HUDEP-2 (cell line): ENCODE results near the gene BAMBI.
A peak's percentile ranks its signal among the peaks of the same experiment; 100 is the strongest.
"Not testable (repeated sequence)": the region's sequence is repeated elsewhere in the genome, so short reads cannot be mapped to it uniquely, and the experiment has no call there.

Experiments
- DNase-seq, 76 experiments: peaks; one replicate each; lab custom pipeline; 2025; ENCODE audit not compliant: unreplicated experiment in 76 of 76; lab: John Stamatoyannopoulos, UW

Gene BAMBI

GRCh38 chr10:28676968-28677887 is at the start of gene BAMBI:
Gene BAMBI (plus strand): TSS chr10:28677521. CDS start chr10:28677898, 377 bp downstream.
- peak in 74 of 76 experiments; percentile 2 to 88 (median 75) for DNase-seq

GRCh38 chr10:28628184-28628893 is 49.0 kb upstream of the BAMBI start:
- DNase-seq: peak in 63 of 76 experiments; percentile 2 to 77 (median 37)

- no peak for DNase-seq
Measured at GRCh38 chr10:28631896-28632583, 45.3 kb upstream of the BAMBI start.

GRCh38 chr10:28632584-28632945 is 44.8 kb upstream of the BAMBI start:
- no peak for DNase-seq

- no peak for DNase-seq
Measured at GRCh38 chr10:28633750-28634149, 43.6 kb upstream of the BAMBI start.

GRCh38 chr10:28637346-28637745 is 40.0 kb upstream of the BAMBI start:
- DNase-seq: no peak

- DNase-seq: no peak
Measured at GRCh38 chr10:28638392-28638791, 38.9 kb upstream of the BAMBI start.

- DNase-seq: no peak
Measured at GRCh38 chr10:28640551-28640950, 36.8 kb upstream of the BAMBI start.

GRCh38 chr10:28644647-28645046 is 32.7 kb upstream of the BAMBI start:
- no peak for DNase-seq

- no peak for DNase-seq
Measured at GRCh38 chr10:28652106-28652505, 25.2 kb upstream of the BAMBI start.

- no peak for DNase-seq
Measured at GRCh38 chr10:28652703-28653102, 24.6 kb upstream of the BAMBI start.

- DNase-seq: not testable (repeated sequence)
Measured at GRCh38 chr10:28658824-28659223, 18.5 kb upstream of the BAMBI start.

GRCh38 chr10:28661035-28661434 is 16.3 kb upstream of the BAMBI start:
- peak in 2 of 76 experiments; percentile 1 to 5 for DNase-seq

GRCh38 chr10:28663576-28664368 is 13.5 kb upstream of the BAMBI start:
- peak in 61 of 76 experiments; percentile 1 to 75 (median 38) for DNase-seq

- no peak for DNase-seq
Measured at GRCh38 chr10:28664369-28664740, 13.0 kb upstream of the BAMBI start.

- no peak for DNase-seq
Measured at GRCh38 chr10:28666751-28667467, 10.4 kb upstream of the BAMBI start.

- DNase-seq: peak in 32 of 76 experiments; percentile 3 to 59 (median 24)
Measured at GRCh38 chr10:28668363-28669226, 8.7 kb upstream of the BAMBI start.

GRCh38 chr10:28669227-28670173 is 7.8 kb upstream of the BAMBI start:
- DNase-seq: no peak
